HG03095 (cell line): ENCODE results near the gene PIH1D1.
"Not testable (repeated sequence)": the region's sequence is repeated elsewhere in the genome, so short reads cannot be mapped to it uniquely, and the experiment has no call there.

Source experiments
- ATAC-seq: cut with Tn5 transposase; IDR thresholded peaks from one replicate; pipeline ENCODE4 v1.9.1; 2021; ENCODE audit warnings: moderate library complexity; ENCODE audit not compliant: unreplicated experiment

Gene PIH1D1

DNA sequence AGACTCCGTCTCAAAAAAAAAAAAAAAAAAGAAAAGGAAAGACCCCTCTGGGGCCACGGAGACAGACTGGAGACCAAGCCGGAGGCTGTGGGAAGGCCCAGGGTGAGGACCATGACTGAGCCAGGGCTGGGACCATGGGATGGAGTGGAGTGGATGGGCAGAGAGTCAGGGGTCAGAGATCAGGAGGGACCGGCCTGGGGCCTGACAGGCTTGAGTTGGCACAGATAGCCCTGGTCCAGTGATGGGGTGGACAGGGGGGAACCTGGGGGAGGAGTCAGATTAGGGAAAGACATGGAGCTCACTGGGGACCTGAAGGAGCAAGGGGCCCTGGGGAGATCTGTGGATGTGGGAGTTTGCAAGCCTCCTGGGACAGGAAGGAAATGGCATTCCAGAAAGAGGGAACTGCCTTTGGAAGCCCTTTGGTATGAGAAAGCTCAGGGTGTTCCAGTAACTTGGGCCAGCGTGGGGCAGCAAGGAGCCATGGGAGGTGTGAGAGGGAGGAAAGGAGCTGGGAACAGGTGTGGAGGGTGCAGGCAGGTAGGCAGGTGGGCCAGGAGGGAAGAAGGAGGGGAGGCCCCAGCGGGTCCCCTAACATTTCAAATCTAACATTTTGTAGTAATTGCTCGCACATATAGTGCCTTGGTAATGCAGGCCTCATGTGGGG is 29.5 kb upstream of the PIH1D1 start:
- no peak for ATAC-seq

DNA sequence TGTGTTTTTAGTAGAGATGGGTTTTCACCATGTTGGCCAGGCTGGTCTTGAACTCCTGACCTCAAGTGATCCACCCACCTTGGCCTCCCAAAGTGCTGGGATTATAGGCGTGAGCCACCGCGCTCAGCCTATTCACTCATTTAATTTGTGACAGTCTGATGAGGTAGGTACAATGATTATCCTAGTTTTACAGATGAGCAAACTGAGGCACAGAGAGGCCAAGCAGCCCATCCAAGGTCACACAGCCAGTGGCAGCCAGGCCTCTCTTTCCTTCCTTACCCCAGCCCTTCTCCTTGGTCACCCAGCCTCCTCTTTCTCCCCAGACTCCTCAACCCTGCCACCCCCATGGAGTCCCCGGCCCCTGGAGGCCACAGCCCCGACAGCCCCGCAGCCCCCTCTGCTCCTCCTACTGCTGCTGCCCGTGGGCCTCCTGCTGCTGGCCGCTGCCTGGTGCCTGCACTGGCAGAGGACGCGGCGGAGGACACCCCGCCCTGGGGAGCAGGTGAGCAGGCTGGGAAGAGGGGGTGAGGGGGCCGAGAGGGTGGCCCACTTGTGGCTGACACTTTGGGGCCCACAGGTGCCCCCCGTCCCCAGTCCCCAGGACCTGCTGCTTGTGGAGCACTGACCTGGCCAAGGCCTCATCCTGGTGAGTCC is 28.5 kb upstream of the PIH1D1 start:
- ATAC-seq: no peak

DNA sequence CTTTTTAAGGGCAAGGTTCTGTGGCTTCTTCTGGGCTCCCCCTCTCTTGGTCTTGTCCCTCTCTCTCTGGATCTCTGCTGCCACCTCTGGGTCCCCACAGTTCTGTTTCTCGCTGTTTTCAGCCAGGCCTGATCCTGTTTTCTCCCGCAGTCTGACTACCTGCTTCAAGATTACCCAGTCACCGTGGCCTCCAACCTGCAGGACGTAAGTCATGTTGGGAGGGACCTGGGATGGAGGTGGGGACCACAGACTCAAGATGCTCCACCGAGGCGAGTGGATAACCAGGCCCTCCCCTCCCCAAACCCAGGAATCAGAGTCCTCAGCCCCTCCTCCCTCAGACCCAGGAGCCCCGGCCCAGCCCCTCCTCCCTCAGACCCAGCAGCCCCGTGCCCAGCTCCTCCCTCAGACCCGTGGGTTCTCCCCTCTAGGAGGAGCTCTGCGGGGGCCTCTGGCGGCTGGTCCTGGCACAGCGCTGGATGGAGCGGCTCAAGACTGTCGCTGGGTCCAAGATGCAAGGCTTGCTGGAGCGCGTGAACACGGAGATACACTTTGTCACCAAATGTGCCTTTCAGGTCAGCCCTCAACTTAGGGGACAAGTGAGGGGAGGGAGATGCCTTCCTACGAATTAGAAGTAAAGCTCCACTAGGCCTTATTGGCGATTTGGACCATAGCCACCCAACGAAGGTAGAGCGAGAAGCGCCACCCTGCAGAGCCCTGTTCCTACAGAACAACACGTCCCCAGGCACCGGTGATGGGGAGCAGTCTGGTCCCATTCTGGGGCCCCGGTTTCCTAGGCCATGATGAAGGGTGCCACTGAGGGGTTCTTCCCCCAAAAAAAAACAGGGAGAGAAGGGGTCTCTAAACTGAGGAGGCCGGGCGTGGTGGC is 24.6 kb upstream of the PIH1D1 start:
- no peak for ATAC-seq

DNA sequence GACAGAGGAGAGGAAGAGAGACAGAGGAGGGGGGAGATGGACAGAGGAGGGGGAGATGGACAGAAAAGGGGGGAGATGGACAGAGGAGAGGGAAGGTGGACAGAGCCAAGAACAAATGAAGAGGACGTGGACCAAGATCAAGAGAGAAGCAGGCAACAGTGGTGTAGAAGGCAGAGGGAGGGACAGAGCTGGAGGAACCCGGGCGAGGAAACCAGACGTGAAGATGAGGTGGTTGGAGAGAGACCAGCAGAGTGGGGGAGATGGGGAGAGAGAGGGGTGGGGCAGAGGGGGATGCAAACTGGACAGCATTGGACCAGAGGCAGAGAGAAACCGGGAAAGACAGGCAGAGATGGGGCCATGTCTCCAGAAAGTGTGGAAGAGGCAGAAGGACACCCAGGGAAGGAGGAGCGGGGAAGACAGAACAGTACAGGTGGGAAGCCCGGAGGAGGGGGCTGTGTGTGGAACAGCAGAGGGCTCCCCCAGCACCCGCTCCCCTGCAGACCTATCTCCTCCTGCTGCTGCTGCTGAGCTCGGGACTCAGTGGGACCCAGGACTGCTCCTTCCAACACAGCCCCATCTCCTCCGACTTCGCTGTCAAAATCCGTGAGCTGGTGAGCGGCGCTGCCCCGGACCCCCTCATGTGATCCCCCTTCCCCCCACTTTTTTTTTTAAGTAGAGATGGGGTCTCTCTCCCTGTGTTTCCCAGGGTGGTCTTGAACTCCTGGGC is 23.7 kb upstream of the PIH1D1 start:
- ATAC-seq: no peak

DNA sequence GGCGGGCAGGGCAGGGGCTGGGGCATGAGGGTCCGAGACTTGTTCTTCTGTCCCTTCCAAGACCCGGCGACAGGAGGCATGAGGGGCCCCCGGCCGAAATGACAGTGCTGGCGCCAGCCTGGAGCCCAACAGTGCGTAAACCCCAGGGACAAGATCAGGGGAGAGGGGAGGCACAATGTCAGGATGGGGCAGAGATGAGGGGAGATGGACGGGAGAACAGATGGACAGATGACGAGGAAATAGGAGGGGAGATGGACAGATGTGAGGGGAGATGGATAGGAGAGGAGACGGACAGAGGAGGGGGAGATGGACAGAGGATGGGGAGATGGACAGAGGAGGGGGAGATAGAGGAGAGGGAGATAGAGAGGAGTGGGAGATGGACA is 22.9 kb upstream of the PIH1D1 start:
- ATAC-seq: no peak

DNA sequence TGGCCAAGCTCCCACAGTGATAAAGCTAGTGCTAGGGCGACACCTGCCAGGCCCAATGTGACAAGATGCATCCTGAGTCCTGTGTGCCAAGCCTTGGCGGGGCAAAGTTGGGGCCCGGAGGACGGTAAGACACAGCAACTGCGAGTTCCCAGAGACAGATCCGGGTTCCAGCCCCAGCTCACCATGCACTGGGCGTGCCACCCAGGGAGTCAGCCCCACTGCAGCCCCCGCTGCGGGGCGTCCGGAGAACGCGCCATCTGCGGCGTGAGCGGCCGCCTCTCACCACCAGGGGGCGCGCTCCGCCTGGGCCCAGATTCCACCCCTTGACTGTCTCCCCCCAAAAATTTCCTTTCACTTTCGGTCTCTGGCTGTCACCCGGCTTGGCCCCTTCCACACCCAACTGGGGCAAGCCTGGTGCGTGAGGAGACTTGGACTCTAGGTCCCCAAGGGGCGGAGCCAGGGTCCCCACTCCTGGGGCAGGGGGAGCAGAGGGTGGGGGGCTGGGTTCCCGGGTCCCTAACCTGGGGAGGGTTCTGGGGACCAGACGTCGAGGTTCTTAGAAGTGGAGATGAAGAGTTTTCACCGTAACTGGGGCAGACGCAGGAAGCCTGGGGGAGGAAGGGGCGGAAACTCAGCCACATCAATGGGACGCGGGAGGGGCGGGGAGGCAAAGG is 22.4 kb upstream of the PIH1D1 start, which contains the start of gene FLT3LG:
FLT3LG (plus strand) TSS at position 348 of the 674 bp plus-strand sequence. CDS start 425 bp downstream, outside the sequence.
- peak; percentile 49 for ATAC-seq

DNA sequence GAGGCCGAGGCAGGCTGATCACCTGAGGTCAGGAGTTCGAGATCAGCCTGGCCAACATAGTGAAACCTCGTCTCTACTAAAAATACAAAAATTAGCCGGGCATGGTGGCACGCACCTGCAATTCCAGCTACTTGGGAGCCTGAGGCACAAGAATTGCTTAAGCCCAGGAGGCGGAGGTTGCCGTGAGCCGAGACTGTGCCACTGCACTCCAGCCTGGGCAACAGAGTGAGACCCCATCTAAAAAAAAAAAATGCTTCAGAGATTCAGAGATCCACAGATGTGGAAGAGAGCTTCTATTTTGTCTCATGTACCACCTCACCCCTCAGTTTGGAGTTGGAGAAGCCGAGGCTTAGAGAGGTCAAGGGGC is 21.9 kb upstream of the PIH1D1 start:
- ATAC-seq: not testable (repeated sequence)

DNA sequence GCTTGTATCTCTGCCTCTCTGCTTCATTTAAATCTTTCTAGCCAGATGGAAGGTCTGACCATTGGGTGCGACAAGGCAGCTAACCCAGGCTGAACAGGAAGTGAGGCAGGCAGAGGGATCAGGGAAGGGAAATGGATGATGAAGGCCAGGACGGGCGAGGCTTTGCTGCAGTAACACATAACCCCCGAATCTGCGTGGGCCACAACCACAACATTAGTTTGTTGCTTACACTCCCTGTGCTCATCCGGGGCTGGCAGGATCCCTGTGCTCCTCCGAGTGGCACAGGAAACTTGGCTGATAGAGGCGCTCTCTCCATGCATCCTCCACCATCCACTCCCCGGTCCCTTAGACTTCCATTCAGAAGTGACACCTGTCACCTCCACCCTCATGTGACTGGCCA is 21.3 kb upstream of the PIH1D1 start:
- ATAC-seq: no peak

DNA sequence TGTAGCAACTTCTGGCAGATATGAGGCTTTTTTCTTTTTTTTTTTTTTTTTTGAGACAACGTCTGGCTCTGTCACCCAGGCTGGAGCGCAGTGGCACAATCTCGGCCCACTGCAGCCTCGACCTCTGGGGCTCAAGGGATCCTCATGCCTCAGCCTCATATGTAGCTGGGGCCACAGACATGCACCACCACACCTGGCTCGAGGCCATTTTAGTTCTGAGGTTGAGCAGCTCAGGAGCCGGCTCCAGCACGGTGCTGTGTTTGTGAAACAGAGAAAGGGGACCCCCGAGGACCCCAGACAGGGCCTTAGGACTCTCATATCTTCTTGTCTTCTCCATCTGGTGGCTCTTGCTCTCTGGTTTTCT is 19.0 kb upstream of the PIH1D1 start:
- no peak for ATAC-seq

DNA sequence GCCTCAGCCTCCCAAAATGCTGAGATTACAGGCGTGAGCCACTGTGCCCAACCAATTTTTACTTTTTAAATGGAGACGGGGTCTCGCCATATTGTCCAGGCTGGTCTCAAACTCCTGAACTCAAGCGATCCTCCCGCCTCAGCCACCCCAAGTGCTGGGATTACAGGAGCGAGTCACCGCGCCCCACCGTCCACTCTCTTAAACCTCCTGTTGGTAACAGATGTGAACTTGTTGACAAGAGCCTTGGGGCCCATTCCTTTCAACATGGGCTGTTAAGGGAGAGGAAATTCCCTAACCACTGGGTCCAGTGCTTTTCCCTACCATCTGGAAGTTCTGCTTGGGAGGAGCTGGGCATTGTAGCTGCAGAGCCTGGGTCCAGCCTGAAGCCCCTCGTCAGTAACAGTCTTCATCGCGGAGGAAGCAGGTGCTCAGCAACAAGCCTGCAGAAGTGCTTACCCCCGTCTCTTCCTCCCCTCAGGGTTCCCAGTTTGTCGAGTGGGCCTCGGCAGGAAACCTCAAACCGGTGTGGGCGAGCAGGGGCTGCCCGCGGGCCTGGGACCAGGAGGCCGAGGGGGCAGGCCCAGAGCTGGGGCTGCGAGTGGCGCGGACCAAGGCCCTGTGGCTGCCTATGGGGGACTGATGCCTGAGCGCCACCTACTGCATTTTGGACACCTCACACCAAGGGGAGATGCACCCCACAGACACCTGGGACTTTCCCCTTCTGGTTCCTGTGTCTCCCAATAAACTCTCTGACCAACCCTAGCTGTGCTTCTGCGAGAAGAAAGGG is 18.4 kb upstream of the PIH1D1 start:
- ATAC-seq: no peak

DNA sequence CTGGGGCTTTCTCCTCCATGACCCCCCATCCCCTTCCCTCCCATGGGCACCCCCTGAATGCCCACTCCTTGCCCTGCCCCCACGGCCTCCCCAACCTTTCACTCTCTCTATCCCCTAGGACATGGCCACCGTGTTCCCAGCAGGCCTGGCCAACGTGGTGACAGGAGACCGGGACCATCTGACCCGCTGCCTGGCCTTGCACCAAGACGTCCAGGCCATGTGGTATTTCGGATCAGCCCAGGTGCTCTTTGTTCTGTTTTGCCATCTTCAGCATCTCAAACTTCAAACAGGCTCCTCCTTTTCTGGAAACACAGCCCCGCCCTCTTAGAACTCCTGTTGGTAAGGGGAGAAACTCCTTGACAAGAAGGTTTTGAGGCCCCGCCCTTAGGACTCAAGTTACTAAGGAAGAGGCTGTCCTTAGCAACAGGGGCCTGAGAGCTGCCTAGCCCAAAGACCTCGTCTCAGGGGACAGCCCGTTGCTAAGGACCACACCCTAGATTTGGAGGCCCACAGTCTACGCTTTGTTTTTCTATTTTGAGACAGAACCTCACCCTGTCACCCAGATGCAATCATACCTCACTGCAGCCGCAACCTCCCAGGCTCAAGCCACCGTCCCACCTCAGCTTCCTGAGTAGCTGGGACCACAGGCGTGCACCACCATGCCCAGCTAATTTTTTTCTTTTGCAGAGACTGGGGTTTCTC is 17.3 kb upstream of the PIH1D1 start:
- peak; percentile 45 for ATAC-seq

DNA sequence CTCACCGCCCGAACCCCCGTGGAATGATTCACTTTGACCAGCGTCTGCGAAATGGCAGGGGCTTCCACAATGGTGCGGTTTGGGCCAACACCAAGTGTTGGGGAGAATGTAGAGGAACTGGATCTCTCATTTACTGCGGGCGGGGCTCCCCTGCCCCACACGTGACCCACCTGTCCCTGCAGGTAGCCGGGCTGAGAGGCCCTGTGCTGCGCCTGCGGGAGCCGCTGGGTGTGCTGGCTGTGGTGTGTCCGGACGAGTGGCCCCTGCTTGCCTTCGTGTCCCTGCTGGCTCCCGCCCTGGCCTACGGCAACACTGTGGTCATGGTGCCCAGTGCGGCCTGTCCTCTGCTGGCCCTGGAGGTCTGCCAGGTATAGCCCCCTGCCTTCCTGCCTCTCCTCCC is 16.6 kb upstream of the PIH1D1 start:
- ATAC-seq: no peak

DNA sequence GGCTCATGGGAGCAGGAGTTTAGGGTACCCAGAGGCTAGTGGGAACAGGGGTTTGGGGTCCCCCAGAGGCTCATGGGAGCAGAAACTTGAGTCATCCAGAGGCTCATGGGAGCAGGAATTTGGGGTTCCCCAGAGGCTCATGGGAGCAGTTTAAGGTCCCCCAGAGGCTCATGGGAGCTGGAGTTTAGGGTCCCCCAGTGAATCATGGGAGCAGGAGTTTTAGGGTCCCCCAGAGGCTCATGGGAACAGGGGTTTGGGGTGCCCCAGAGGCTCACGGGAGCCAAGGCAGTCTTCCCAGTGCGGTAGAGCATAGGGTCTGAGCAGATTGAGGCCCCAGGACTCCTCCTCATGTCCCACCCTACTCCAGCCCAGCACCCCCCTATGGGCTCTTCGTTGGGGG is 13.8 kb upstream of the PIH1D1 start:
- ATAC-seq: no peak

DNA sequence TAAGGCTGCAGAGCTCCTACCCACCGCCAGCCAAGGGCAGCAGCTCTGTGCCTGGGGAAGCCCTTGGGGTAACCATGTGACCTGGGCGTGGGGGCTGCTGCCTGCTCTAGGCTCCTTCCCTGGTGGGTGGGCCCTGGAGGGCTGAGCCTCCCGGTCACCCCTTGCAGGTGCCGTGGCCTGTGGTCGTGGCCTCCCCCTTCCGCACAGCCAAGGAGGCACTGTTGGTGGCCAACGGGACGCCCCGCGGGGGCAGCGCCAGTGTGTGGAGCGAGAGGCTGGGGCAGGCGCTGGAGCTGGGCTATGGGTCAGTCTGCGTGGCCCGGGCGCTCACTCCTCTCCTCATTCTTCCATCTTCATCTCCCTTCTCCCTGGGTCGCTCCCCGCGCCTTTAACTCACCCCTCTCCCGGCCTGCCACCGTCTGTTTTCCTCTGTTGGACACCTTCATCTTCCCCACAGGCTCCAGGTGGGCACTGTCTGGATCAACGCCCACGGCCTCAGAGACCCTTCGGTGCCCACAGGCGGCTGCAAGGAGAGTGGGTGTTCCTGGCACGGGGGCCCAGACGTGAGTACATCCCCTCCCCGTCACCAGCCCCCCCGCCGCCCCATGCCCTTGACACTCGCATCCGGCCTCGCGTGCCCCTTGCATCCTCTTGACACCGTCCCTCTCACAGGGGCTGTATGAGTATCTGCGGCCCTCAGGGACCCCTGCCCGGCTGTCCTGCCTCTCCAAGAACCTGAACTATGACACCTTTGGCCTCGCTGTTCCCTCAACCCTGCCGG is 12.5 kb upstream of the PIH1D1 start:
- ATAC-seq: no peak

DNA sequence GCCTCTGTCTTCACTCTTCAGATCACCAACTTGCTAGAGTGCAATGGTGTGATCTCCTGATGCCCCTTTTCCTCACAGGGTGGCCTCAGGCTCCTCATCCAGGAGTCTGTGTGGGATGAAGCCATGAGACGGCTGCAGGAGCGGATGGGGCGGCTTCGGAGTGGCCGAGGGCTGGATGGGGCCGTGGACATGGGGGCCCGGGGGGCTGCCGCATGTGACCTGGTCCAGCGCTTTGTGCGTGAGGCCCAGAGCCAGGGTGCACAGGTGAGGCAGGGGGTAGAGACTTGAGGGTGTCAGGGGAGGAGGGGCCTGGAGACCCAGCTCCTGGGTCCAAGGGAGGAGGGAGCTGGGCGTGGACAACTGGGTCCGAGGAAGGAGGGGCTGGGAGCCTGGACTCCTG is 10.9 kb upstream of the PIH1D1 start:
- no peak for ATAC-seq

DNA sequence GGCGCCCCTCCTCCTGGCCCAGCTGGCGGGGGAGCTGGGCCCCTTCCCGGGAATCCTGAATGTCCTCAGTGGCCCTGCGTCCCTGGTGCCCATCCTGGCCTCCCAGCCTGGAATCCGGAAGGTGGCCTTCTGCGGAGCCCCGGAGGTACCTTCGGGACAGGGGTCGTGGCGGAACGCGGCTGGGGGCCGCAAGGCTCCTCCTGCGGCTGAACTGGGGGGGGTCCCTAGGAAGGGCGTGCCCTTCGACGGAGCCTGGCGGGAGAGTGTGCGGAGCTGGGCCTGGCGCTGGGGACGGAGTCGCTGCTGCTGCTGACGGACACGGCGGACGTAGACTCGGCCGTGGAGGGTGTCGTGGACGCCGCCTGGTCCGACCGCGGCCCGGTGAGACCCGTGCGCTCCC is 10.0 kb upstream of the PIH1D1 start:
- no peak for ATAC-seq

DNA sequence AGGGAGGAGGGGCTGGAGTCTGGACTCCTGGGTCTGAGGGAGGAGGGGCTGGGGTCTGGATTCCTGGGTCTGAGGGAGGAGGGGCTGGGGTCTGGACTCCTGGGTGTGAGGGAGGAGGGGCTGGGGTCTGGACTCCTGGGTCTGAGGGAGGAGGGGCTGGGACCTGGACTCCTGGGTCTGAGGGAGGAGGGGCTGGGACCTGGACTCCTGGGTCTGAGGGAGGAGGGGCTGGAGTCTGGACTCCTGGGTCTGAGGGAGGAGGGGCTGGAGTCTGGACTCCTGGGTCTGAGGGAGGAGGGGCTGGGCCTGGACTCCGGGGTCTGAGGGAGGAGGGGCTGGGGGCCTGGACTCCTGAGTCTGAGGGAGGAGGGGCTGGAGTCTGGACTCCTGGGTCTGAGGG is 9.5 kb upstream of the PIH1D1 start:
- ATAC-seq: not testable (repeated sequence)

DNA sequence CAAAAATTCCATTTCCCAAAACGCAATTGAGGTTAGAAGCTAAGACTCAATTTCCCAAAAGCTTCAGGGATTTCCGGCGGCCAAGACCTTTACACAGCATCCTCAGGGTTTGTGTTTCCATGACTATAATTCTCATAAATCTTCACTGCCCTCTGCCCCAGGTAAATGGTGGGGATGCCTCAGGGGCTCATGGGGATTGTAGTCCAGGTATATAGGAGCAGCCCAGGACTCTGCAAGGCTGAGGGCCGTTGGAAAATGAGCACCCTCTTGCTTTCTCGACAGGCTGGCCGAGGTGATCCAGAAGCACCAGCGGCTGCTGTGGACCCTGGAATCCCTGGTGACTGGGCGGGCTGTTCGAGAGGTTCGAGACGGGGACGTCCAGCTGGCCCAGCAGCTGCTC is 7.8 kb upstream of the PIH1D1 start:
- no peak for ATAC-seq

DNA sequence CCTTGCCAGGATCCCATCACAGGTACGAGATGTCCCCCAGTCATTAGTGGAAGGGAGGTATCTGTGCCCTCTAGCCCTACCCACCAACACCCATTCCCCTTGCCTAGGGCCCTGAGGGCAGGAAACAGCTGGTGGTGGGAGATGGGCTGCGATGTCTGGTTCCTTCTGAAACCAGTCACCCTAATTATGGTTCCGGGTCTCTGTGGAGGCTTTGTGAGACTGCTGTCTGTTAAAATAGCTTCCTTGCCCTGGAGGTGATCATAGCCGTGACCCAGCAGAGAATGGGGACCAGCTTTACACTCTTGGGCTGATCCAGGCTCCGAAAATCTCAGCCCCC is 6.9 kb upstream of the PIH1D1 start:
- ATAC-seq: no peak
